Activated CD4-positive, alpha-beta T cell treated with anti-CD3 and anti-CD28 coated beads, Interleukin-2, amount 50 U/mL, for 24 hours (primary cell): ENCODE data around the gene SORCS2.
A peak's percentile ranks its signal among the peaks of the same experiment; 100 is the strongest.

Source experiments
- DNase-seq, 2 donors: peaks; one replicate each; pipeline ENCODE4 v3.0.0-alpha.2; 2020; ENCODE audit warnings: low read depth in 1 of 2, low spot score in 1 of 2

Gene SORCS2

DNA sequence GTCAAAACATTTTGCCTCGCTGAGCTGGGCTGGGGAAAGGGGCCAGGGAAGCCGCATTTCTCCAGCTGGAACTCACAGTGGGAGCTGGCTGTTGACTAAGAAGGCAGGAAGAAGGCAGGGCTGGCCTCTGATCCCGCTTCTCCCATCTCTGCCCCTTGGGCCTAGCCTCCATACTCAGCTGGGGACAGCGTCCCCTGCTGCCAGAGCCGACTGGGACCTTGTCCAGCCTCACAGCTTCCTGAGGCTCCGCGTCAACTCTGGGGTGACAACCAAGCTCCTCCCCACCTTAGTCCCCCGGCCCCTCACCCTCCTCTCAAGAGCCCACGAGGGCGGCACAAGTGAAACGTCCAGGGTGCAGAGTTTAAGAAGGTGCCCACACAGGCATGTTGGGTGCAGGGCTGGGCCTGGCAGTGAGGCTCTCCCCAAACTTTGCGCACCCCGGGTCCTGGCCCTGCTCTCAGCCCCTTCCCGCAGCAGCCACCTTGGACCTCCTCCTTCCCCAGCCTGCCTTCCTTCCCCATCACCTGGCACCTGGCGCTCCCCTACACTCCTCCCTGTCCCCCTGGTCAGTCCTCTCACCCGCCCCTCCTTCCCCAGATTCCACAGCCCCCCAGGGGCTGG is 141.6 kb downstream of the SORCS2 start:
- no peak for DNase-seq

GRCh38 chr4:7334521-7335275 is 142.4 kb downstream of the SORCS2 start:
- no peak for DNase-seq

DNA sequence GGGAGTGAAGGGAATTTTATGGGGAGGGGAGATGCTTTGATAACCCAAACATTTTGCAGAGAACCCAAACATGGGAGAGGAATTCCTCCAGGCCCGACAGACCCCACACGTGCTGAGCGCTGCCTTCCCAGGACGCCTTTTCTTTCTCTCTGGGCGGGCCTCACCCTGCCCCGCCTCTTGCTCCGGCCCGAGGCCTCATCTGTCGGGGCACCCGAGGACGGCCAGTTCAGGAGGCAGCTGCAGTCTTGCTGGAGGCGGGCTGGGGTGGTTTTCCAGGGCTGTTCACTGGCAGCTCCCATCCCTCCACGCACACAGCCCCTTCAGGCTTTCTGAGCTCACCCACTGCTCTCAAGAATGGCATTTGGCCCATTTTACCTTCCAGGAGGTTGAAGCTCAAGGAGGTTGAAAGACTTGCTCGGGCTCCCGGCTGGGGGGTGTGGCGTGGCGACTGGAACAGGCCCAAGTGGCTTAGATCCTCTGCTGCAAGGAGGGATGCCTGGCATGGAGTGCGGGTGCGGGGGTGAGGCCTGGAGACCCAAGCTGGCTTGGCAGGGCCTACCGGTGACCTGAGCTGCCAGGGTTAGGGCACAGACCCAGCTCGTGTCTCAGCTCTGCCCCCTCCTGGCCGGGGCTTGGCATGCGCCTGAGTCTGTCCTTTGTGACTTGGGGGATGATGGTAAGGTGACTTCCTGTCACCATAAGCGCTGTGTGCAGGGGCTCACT is 143.2 kb downstream of the SORCS2 start:
- DNase-seq = peak; percentile 6 to 15

DNA sequence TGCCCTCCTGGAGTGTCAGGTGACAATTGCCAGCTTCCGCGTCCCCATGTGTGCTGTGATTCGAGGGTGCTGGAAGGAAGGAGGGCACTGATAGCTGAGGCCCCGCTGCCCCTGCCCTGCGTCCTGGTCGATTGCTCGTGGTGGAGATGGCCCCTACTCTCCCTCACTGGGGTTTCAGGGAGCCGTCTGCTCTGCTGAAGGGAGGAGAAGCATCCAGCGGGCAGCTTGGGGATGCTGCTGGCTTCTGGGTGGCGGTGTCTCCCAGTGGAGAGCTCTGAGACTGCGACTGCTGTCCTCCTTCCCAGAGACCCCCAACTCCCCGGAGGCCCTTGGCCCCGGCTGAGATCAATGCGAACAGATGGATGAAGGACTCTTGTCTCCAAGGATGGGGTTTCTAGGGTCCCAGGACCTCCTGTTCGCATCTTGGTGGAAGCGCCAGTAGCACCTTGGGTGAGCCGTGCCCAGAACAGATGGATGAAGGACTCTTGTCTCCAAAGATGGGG is 143.8 kb downstream of the SORCS2 start:
- DNase-seq = no peak

DNA sequence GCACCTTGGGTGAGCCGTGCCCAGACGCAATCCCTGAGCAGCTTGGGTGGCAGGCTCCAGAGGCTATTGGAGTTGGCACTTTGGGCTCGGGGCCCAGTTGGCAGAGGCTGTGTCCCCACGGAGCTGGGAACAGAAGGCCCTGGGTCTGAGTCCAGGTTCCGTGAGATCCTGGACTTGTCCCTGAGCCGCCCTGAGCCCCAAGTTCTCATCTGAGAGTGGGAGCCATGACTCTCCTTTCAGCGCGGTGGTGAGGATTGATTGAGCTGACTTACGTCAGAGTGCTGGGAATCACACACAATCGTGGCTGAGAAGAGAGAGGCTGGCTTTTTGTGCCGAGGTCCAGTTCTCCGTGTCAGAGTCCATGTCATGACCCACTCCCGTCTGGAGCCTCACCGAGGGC is 144.4 kb downstream of the SORCS2 start:
- DNase-seq = no peak

DNA sequence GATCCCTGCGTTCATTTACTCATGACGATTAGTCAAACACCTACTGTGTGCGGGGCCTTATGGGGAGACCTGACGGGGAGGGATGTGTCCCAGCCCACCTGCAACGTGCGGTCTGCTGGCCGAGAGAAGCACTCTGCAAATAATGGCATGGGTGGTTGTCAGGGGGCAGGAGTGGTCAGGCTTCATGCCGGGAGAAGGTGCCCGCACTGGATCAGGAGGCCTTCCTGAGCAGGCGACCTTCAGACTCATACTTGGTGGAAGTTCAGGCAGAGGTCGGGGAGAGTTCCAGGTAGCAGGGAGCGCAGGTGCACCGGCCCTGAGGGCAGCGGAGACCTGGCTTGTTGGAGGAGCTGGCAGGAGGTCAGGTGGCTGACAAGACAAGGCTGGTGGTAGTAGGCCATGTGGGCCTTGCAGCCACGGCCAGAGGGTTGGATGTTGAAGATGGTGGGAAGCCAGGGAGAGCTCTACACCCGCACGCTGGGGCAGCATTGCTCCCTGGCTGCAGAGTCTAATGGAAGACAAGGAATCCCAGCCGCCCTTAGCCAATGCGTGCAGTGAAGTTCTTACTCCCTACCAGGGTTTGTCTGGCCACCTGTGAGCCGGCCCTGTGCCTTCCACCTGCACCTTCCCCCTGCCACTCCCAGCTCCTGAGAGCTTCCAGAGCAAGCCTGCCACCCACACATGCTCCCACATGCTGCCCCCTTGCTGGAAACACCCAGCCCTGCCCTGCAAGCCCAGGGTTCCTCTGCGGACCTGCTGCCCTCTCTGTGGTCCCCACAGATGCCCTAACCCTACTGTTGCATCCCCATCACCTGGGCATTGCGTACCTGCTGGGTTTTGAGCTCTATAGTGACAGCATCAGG is 145.1 kb downstream of the SORCS2 start:
- no peak for DNase-seq

GRCh38 chr4:7338059-7338452 is 145.7 kb downstream of the SORCS2 start:
- no peak for DNase-seq

- DNase-seq = no peak
Measured at GRCh38 chr4:7338876-7339623, 146.7 kb downstream of the SORCS2 start.

- DNase-seq = no peak
Measured at GRCh38 chr4:7339751-7340552, 147.6 kb downstream of the SORCS2 start.

DNA sequence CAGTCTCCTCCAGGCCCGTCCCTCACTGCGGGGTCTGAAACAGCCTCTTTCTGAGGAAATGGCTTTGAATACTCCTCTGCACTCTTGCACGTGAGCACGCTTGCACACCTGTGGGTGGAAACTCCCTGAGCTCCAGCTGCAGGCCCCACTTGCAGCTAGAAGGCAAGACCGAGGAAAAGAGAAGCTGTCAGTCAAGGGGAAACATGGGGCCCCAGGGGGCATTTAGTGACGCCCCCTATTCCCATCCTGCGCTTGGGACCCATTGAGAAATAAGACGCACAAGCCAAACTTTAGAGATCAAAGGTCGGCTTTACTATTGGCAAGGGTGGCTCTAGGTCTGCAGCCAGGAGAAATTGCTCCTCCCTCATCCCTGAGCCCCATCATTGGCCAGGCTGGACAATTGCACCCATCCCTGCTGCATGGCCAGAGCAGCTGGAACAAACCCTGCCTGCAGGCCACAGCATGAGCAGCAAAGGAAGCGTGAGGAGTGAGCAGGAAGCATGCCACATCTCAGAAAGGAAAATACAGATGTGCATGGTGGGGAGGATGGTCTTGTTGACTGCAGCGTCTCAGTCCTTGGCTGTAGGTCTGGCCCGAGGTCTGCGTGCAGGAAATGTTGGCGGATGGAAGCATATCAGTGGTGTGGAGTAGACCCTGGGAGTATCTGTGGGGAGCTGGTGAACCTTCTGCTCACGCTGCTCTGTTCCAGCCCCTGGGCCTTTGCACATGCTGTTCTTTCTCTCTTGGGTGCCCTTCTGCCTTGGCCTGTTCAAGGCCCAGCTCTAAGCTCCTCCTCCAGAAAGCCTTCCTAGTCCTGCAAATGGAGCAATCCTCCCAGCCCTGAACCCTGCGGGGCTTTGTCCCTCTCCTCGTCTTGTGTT is 148.5 kb downstream of the SORCS2 start:
- no peak for DNase-seq

- no peak for DNase-seq
Measured at GRCh38 chr4:7341491-7342222, 149.3 kb downstream of the SORCS2 start.

GRCh38 chr4:7342223-7343080 is 150.1 kb downstream of the SORCS2 start:
- DNase-seq = no peak

- no peak for DNase-seq
Measured at GRCh38 chr4:7343081-7343655, 150.8 kb downstream of the SORCS2 start.

- no peak for DNase-seq
Measured at GRCh38 chr4:7343950-7344349, 151.6 kb downstream of the SORCS2 start.

GRCh38 chr4:7344636-7345155 is 152.4 kb downstream of the SORCS2 start:
- DNase-seq = no peak

GRCh38 chr4:7347981-7348380 is 155.6 kb downstream of the SORCS2 start:
- no peak for DNase-seq
